ENCODE measurements around the gene CAMK1. TPM values are rescaled to one million over a fixed set of nuclear protein-coding genes. Genes with fewer than 3 reads are reported as not detected.

The CAMK1 gene
- total and polyA plus RNA-seq, 2 donors from 2014 or later: 31.2 to 52.7 TPM

- H3K9ac ChIP-seq (ENCODE audit: low read length in 3 of 3): peak overlapping the region; percentile 90 to 99 (median 99)
- intact Hi-C loops (cut with DNase I): no loop called here
- H3K9me3 ChIP-seq (ENCODE audit: control insufficient read depth in 2 of 3, insufficient read depth in 1 of 3, low read length in 3 of 3): no peaks in the 10 kb centered on the region
- no peak for TF ChIP-seq CTCF (IDR thresholded peaks at IDR 0.05; ENCODE audit: borderline replicate concordance, extremely low read depth, insufficient read depth)
- no peaks in the 10 kb centered on the region for H3K27me3 ChIP-seq (ENCODE audit: control insufficient read depth, insufficient read depth, low read length)
- H3K27ac ChIP-seq (ENCODE audit: low read depth in 2 of 2, low read length in 2 of 2): peak overlapping the region; percentile 99
- DNase-seq: peak in 1 of 5 donors; percentile 31
- H3K4me1 ChIP-seq (ENCODE audit: control insufficient read depth in 2 of 3, insufficient read depth in 2 of 3, low read depth in 1 of 3, low read length in 3 of 3): peaks cover 6 to 19% (median 8%) of the 10 kb centered on the region in 3 donors
- H3K36me3 ChIP-seq (ENCODE audit: control insufficient read depth in 2 of 3, insufficient read depth in 3 of 3, low read length in 3 of 3): peaks cover 6 to 28% (median 15%) of the 10 kb centered on the region in 3 donors
- peak overlapping the region; percentile 97 to 99 (median 98) for H3K4me3 ChIP-seq (ENCODE audit: low read length in 3 of 3)
- no peak for FAIRE-seq
Observed at GRCh38 chr3:9793161-9793781, 23.5 kb upstream of the CAMK1 start.

GRCh38 chr3:9792405-9793160, 22.8 kb upstream of the CAMK1 start, which contains the start of the genes ARPC4 and TADA3:
ARPC4 (plus strand) TSS chr3:9793082; CDS start chr3:9793122, 40 bp downstream.
TADA3 (minus strand) TSS chr3:9792473; CDS start chr3:9791466, 1,007 bp downstream.
- Histone ChIP-seq H3K27me3 (ENCODE audit: control insufficient read depth, insufficient read depth, low read length) (no peaks in the 10 kb centered on the region), H3K9ac (ENCODE audit: low read length in 3 of 3) (peak within 1 kb of the TSS; percentile 90 to 99 (median 99)), H3K27ac (ENCODE audit: low read depth in 2 of 2, low read length in 2 of 2) (peak within 1 kb of the TSS; percentile 99), H3K9me3 (ENCODE audit: control insufficient read depth in 2 of 3, insufficient read depth in 1 of 3, low read length in 3 of 3) (no peaks in the 10 kb centered on the region), H3K4me1 (ENCODE audit: control insufficient read depth in 2 of 3, insufficient read depth in 2 of 3, low read depth in 1 of 3, low read length in 3 of 3) (peaks cover 6 to 19% (median 8%) of the 10 kb centered on the region in 3 donors), H3K4me3 (ENCODE audit: low read length in 3 of 3) (peak within 1 kb of the TSS; percentile 97 to 99 (median 98)), H3K36me3 (ENCODE audit: control insufficient read depth in 2 of 3, insufficient read depth in 3 of 3, low read length in 3 of 3) (peaks cover 5 to 25% (median 12%) of the 10 kb centered on the region in 3 donors)
- no peak for TF ChIP-seq CTCF (IDR thresholded peaks at IDR 0.05; ENCODE audit: borderline replicate concordance, extremely low read depth, insufficient read depth)
- peak; percentile 93 to 98 (median 97) for DNase-seq
- intact Hi-C loops (cut with DNase I): no loop called here
- no peak for FAIRE-seq

GRCh38 chr3:9791790-9792404, 22.1 kb upstream of the CAMK1 start:
- FAIRE-seq (no peak), DNase-seq (no peak)
- Histone ChIP-seq H3K4me1 (ENCODE audit: control insufficient read depth in 2 of 3, insufficient read depth in 2 of 3, low read depth in 1 of 3, low read length in 3 of 3) (peaks cover 6 to 19% (median 8%) of the 10 kb centered on the region in 3 donors), H3K9ac (ENCODE audit: low read length in 3 of 3) (peak overlapping the region; percentile 69 to 99 (median 87)), H3K36me3 (ENCODE audit: control insufficient read depth in 2 of 3, insufficient read depth in 3 of 3, low read length in 3 of 3) (peaks cover 2 to 23% (median 11%) of the 10 kb centered on the region in 3 donors), H3K27me3 (ENCODE audit: control insufficient read depth, insufficient read depth, low read length) (no peaks in the 10 kb centered on the region), H3K9me3 (ENCODE audit: control insufficient read depth in 2 of 3, insufficient read depth in 1 of 3, low read length in 3 of 3) (no peaks in the 10 kb centered on the region), H3K4me3 (ENCODE audit: low read length in 3 of 3) (peak overlapping the region; percentile 97 to 99 (median 98)), H3K27ac (ENCODE audit: low read depth in 2 of 2, low read length in 2 of 2) (peak overlapping the region; percentile 99)
- intact Hi-C loops (cut with DNase I): no loop called here
- TF ChIP-seq CTCF (IDR thresholded peaks at IDR 0.05; ENCODE audit: borderline replicate concordance, extremely low read depth, insufficient read depth): no peak

Measured in kidney (tissue), 14 donors.